Measurements from ENCODE around the gene ADAP1. TPM values are rescaled to one million over a fixed set of nuclear protein-coding genes. Genes with fewer than 3 reads are reported as not detected.
"Not testable (repeated sequence)": the region's sequence is repeated elsewhere in the genome, so short reads cannot be mapped to it uniquely, and the experiment has no call there.

Gene ADAP1
- total RNA-seq, 4 donors from 2014 or later, result 84.9 to 360 (median 169) TPM

DNA sequence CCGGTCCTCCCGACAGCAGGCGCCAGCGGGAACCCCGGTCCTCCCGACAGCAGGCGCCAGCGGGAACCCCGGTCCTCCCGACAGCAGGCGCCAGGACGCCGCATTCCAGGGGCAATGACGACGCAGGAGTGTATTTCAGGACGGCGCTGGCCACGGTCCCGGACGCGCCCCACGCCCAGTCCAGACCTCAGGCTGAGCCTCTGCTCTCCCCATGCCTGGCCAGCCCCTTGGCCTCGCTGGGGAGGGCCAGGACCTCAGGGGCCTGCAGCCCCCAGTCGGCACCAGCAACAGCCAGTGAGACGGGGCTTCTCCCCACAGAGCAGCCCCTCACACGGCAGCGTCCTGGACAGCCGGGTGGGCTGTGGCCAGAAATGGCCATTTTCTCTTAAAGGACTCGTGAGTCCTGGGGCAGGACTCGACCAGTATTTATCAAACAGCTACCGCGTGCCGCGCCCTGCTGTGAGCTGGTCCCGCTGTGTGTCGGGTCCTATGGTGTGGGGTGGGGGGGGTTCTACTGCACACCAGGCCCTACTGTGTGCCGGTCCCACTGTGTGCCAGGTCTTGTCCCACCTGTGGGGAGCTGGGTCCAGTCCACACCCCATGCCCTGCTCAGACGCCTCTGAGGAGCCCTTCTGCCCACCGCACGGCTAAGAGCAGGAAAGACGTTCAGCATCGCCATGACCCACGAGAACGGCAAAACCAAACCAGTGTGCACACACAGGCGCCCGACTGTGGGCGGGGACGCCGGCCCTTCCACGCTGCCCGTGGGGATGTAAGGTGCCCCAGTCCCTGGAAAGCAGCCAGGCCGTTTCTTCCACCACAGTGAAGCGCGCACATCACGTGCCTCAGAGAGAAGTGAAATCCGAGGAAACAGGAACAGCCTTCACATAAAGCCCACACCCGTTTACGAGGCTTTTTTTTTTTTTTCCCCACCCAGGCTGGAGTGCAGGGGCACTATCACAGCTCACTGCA, 44.8 kb downstream of the ADAP1 start:
- Histone ChIP-seq H3K27me3 (no peaks in the 10 kb centered on the region), H3K4me3 (peak overlapping the region in 2 of 4 donors; percentile 21 to 48), H3K9me3 (no peaks in the 10 kb centered on the region), H3K36me3 (no peaks in the 10 kb centered on the region), H3K4me1 (peaks cover 4 to 54% (median 22%) of the 10 kb centered on the region in 4 donors), H3K27ac (peak overlapping the region; percentile 60 to 86 (median 72))
- intact Hi-C loops (cut with DNase I; ENCODE audit: low total_unique reads), result no loop called here
- peak; percentile 75 for DNase-seq
- 59% methylated on average over 23 of the region's 58 CpGs; no CpG with 5 or more reads in 1 of the 2 donors for WGBS, 2 donors (ENCODE audit: low coverage in 1 of 2)
- in situ Hi-C loops (cut with MboI; ENCODE audit: low pct_ligation_motif_present in 1 of 4, low pct_unique_long_range_greater_than_20kb in 1 of 4, low sequenced_read_pairs in 3 of 4), result no loop called here
- TF ChIP-seq, protein P1, sequence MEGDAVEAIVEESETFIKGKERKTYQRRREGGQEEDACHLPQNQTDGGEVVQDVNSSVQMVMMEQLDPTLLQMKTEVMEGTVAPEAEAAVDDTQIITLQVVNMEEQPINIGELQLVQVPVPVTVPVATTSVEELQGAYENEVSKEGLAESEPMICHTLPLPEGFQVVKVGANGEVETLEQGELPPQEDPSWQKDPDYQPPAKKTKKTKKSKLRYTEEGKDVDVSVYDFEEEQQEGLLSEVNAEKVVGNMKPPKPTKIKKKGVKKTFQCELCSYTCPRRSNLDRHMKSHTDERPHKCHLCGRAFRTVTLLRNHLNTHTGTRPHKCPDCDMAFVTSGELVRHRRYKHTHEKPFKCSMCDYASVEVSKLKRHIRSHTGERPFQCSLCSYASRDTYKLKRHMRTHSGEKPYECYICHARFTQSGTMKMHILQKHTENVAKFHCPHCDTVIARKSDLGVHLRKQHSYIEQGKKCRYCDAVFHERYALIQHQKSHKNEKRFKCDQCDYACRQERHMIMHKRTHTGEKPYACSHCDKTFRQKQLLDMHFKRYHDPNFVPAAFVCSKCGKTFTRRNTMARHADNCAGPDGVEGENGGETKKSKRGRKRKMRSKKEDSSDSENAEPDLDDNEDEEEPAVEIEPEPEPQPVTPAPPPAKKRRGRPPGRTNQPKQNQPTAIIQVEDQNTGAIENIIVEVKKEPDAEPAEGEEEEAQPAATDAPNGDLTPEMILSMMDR (IDR thresholded peaks at IDR 0.05), result no peak
- TF ChIP-seq POLR2A (IDR thresholded peaks at IDR 0.05) (no peak), POLR2AphosphoS5 (IDR thresholded peaks at IDR 0.05) (peak in 2 of 3 donors; percentile 14 to 15), EP300 (IDR thresholded peaks at IDR 0.05; ENCODE audit: low read depth) (no peak)

DNA sequence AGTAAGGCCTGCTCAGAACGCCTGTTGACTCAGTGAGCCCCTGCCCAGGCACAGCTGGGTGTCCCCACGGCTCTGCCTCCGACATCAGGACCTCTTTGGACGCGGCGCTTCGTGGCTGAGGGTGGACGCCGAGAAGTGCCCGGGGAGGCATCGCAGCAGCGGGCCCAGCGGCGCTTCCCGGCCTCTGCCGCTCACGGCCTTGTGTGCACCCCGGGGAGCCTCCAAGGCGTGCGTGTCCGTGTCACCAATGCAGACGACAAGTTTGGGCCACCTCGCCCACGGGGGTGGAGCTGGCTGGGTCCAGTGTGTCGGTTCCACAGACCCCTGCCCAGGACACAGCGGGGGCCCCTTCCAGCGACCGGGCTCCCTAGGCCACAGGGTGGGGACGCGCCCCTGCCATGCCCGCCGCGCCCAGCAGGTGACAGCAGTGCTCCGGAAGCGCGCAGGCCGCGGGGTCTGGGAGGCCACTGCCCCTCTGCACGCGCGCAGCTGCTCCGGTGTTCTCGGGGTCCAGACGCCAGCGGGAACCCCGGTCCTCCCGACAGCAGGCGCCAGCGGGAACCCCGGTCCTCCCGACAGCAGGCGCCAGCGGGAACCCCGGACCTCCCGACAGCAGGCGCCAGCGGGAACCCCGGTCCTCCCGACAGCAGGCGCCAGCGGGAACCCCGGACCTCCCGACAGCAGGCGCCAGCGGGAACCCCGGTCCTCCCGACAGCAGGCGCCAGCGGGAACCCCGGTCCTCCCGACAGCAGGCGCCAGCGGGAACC, 45.7 kb downstream of the ADAP1 start:
- TF ChIP-seq, protein P1 (IDR thresholded peaks at IDR 0.05), result peak; percentile 62 to 96 (median 74)
- peak in 1 of 3 donors; percentile 46 for TF ChIP-seq POLR2AphosphoS5 (IDR thresholded peaks at IDR 0.05)
- in situ Hi-C loops (cut with MboI; ENCODE audit: low pct_ligation_motif_present in 1 of 4, low pct_unique_long_range_greater_than_20kb in 1 of 4, low sequenced_read_pairs in 3 of 4); H3K9me3 ChIP-seq; H3K36me3 ChIP-seq; intact Hi-C loops (cut with DNase I; ENCODE audit: low total_unique reads); H3K27me3 ChIP-seq: not testable (repeated sequence)
- H3K27ac ChIP-seq, result peak overlapping the region in 3 of 4 donors; percentile 60 to 86 (median 81)
- WGBS, 2 donors (ENCODE audit: low coverage in 1 of 2), result 58% methylated on average over 25 of the region's 73 CpGs; no CpG with 5 or more reads in 1 of the 2 donors
- DNase-seq, result peak; percentile 53
- peak overlapping the region in 2 of 4 donors; percentile 24 to 48 for H3K4me3 ChIP-seq
- peaks cover 0 to 48% (median 15%) of the 10 kb centered on the region in 4 donors for H3K4me1 ChIP-seq

DNA sequence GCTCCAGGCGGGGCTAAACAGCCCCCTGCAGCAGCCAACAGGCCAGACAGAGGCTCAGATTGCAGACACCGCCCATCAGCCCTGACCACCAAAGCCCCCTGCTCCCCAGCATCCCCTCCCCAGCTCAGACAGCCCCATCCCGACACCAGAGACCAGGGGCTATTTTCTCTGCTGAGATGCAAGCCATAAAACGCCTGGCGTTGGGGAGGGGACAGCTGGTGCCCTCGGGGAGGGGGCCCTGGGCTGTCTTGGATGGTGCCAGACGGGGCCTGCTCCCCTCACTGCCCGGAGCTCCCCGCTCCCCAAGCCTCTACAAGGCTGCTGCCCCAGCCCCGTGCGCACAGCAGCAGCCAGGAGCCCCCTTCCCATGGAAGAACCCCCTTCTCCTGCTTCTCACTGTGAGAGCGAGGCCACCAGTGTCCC, 46.3 kb downstream of the ADAP1 start:
- 87% methylated on average over 9 of the region's 12 CpGs; no CpG with 5 or more reads in 1 of the 2 donors for WGBS, 2 donors (ENCODE audit: low coverage in 1 of 2)
- TF ChIP-seq POLR2A (IDR thresholded peaks at IDR 0.05) (no peak), EP300 (IDR thresholded peaks at IDR 0.05; ENCODE audit: low read depth) (no peak), POLR2AphosphoS5 (IDR thresholded peaks at IDR 0.05) (no peak)
- TF ChIP-seq, protein P1 (IDR thresholded peaks at IDR 0.05), result no peak

More for the DNA sequence above, 46.3 kb downstream of the ADAP1 start:
- H3K4me1 ChIP-seq, result peaks cover 0 to 42% (median 12%) of the 10 kb centered on the region in 4 donors
- intact Hi-C loops (cut with DNase I; ENCODE audit: low total_unique reads), result no loop called here
- DNase-seq, result no peak
- H3K27ac ChIP-seq, result peak overlapping the region in 1 of 4 donors; percentile 81
- in situ Hi-C loops (cut with MboI; ENCODE audit: low pct_ligation_motif_present in 1 of 4, low pct_unique_long_range_greater_than_20kb in 1 of 4, low sequenced_read_pairs in 3 of 4), result no loop called here
- H3K27me3 ChIP-seq, result no peaks in the 10 kb centered on the region
- no peaks in the 10 kb centered on the region for H3K9me3 ChIP-seq
- H3K36me3 ChIP-seq, result no peaks in the 10 kb centered on the region
- no peak overlapping the region for H3K4me3 ChIP-seq

All from transverse colon (tissue), 4 donors.